Measurements from ENCODE around the gene ZMYM4. TPM values are rescaled to one million over a fixed set of nuclear protein-coding genes. Genes with fewer than 3 reads are reported as not detected.
"Not testable (repeated sequence)": the region's sequence is repeated elsewhere in the genome, so short reads cannot be mapped to it uniquely, and the experiment has no call there.

ZMYM4 gene
- polyA plus RNA-seq, 1 donor from 2014 or later, result 28.0 TPM

DNA sequence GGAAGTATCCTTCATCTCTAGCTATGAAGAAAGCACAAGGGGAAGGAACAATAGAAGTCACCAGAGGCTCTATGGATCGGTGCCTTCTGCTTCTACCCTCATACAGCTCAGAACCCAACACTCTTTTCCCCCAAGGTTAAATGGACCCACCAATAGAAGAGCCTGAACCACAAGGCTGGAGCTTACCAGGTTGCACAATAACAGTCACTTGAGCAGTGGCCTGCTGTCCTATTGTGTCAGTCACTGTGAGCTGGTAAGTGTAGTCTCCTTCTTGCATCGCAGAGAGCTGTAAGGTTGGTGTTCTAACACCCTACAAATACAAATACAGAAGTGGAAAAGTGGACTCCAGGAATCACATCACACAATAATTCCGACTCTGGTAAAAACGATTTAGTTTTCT is 185.7 kb downstream of the ZMYM4 start:
- no peaks in the 10 kb centered on the region for H3K27me3 Mint-ChIP-seq
- H3K36me3 Mint-ChIP-seq, result peaks cover 8% of the 10 kb centered on the region
- H3K4me3 Mint-ChIP-seq, result no peak overlapping the region
- peaks cover 0 to 2% (median 2%) of the 10 kb centered on the region in 3 donors for H3K4me1 Mint-ChIP-seq
- no peaks in the 10 kb centered on the region for H3K9me3 Mint-ChIP-seq
- H3K27ac Mint-ChIP-seq, result no peak overlapping the region

DNA sequence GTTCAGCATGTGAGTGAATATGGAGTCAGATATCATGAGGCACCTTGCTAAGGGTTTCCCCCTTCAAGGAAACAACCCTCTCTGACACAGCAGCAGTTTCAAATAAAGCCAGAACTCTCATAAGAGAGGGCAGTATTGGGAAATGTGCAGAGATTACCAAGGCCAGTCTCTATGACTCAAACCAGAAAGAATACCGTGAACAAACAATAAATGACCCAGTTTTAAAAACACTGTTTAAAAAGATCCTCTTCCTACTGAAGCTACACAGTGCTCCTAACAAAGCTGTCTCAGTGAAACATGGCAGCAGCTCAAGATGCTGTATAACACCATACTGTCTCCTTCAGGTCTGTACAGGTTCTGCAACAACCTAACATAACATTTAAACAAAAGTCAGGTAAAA is 186.1 kb downstream of the ZMYM4 start:
- H3K36me3 Mint-ChIP-seq, result peaks cover 8% of the 10 kb centered on the region
- H3K9me3 Mint-ChIP-seq, result no peaks in the 10 kb centered on the region
- peaks cover 0 to 2% (median 2%) of the 10 kb centered on the region in 3 donors for H3K4me1 Mint-ChIP-seq
- H3K27me3 Mint-ChIP-seq, result no peaks in the 10 kb centered on the region
- H3K4me3 Mint-ChIP-seq, result no peak overlapping the region
- H3K27ac Mint-ChIP-seq, result no peak overlapping the region

DNA sequence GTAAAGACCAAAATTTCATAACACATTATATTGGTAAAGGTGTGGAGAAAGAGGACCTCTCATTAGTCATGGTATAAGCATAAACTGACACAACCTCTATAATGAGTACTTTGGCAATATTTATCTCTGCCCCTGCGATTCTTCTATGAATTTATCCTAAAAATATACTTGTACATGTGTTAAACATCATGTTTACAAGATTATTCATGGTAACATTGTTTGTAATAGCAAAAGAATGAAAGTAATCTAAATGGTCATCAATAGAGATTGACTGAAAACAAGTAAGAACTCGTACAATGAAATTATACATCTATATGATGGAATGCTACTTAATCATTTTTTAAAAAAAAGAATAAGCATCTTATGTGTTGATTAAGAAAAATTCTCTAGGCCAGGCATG is 192.3 kb downstream of the ZMYM4 start:
- Mint-ChIP-seq H3K9me3 (peaks cover 4 to 7% (median 4%) of the 10 kb centered on the region in 3 donors), H3K4me1 (peaks cover 0 to 2% (median 2%) of the 10 kb centered on the region in 3 donors), H3K27me3 (no peaks in the 10 kb centered on the region), H3K27ac (no peak overlapping the region), H3K36me3 (peaks cover 26% of the 10 kb centered on the region), H3K4me3 (no peak overlapping the region)

DNA sequence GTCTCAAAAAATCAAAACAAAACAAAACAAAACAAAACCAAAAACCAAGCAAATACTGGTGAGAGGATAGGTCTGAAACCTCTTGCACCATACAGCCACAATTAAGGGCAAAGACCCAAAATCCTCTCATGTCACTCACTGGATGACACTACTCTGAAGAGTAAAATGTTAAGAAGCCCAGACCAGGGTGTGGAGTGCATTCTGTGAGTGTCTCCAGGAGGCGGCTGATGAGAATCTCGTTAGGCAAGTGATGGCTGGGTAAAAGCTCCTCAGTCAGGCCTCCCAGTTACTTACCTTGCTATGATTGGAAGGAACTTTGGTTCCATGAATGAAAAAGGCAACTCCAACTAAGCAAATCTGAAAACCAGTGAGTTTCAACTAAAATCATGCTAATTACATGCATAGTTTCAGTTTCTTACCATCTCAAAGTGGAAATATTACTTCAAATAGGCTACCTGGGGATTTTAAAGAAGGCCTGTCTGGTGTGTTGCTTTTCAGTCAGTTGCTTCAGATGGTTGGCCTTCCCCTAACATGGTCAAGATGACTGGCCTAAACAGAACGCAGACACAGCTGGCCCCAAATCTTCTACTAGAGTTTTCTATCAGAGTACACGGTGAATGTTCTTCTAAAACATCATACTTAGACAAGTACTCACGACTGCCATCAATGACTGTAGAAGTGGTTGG is 193.6 kb downstream of the ZMYM4 start:
- H3K4me3 Mint-ChIP-seq, result no peak overlapping the region
- H3K9me3 Mint-ChIP-seq, result peaks cover 4 to 10% (median 4%) of the 10 kb centered on the region in 3 donors
- peak overlapping the region in 1 of 3 donors; percentile 90 for H3K27ac Mint-ChIP-seq
- H3K4me1 Mint-ChIP-seq, result peaks cover 0 to 2% (median 2%) of the 10 kb centered on the region in 3 donors
- H3K27me3 Mint-ChIP-seq, result no peaks in the 10 kb centered on the region
- peaks cover 28% of the 10 kb centered on the region for H3K36me3 Mint-ChIP-seq

DNA sequence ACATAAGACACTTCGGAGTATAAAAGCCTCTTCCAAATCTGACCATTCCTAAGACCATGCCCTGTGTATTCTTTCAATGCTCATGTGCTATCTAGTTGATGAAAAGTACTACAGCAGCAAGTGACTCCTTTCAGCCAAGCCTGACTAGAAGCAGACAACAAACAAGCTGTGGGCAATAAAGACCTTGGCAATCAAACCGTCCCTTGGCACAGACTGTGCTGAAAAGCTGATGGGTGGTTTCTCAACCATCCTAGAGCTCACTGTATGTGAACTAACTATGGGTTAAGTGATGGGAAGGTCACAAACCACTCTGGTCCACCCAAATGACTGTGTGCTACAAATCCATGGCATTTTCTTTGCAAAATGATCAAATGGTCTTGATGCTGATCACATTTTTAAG is 194.7 kb downstream of the ZMYM4 start:
- Mint-ChIP-seq H3K4me3 (no peak overlapping the region), H3K4me1 (peaks cover 0 to 2% (median 2%) of the 10 kb centered on the region in 3 donors), H3K27ac (peak overlapping the region in 1 of 3 donors; percentile 27), H3K36me3 (peaks cover 36% of the 10 kb centered on the region), H3K27me3 (no peaks in the 10 kb centered on the region), H3K9me3 (peaks cover 4 to 10% (median 4%) of the 10 kb centered on the region in 3 donors)

DNA sequence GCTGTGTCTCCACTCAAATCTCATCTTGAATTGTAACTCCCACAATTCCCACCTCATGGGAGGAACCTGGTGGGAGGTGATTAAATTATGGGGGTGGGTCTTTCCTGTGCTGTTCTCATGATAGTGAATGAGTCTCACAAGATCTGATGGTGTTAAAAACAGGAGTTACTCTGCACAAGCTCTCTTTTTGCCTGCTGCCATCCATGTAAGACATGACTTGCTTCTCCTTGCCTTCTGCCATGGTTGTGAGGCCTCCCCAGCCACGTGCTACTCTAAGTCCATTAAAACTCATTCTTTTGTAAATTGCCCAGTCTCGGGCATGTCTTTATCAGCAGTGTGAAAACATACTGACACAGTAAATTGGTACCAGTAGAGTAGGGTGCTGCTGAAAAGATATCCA is 195.2 kb downstream of the ZMYM4 start:
- not testable (repeated sequence) for H3K4me1 Mint-ChIP-seq, H3K27ac Mint-ChIP-seq, H3K27me3 Mint-ChIP-seq, H3K9me3 Mint-ChIP-seq
- Mint-ChIP-seq H3K36me3 (peaks cover 37% of the 10 kb centered on the region), H3K4me3 (peak overlapping the region in 1 of 4 donors; percentile 34)

DNA sequence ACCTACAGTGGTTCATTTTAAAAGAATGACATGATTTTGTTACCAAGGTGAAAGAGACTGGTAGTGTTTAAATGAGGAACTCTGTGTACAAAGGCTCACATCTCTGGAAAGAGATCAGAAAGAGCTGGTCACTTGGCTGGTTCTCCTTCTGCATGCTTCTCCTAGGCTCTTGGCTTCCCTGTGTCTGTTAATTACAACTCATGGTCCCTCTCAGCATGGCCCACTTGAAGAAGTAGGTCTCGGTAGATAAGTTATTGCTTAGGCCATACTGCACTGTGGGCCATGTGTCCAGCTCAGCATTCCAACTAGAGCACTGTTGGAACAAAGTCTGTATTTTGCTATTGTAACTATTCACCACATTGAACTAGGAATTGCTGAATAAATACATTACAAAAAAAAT is 197.6 kb downstream of the ZMYM4 start:
- no peaks in the 10 kb centered on the region for H3K27me3 Mint-ChIP-seq
- H3K27ac Mint-ChIP-seq, result no peak overlapping the region
- H3K36me3 Mint-ChIP-seq, result peaks cover 37% of the 10 kb centered on the region
- peaks cover 4 to 10% (median 4%) of the 10 kb centered on the region in 3 donors for H3K9me3 Mint-ChIP-seq
- no peak overlapping the region for H3K4me3 Mint-ChIP-seq
- H3K4me1 Mint-ChIP-seq, result peaks cover 0 to 2% (median 0%) of the 10 kb centered on the region in 3 donors

DNA sequence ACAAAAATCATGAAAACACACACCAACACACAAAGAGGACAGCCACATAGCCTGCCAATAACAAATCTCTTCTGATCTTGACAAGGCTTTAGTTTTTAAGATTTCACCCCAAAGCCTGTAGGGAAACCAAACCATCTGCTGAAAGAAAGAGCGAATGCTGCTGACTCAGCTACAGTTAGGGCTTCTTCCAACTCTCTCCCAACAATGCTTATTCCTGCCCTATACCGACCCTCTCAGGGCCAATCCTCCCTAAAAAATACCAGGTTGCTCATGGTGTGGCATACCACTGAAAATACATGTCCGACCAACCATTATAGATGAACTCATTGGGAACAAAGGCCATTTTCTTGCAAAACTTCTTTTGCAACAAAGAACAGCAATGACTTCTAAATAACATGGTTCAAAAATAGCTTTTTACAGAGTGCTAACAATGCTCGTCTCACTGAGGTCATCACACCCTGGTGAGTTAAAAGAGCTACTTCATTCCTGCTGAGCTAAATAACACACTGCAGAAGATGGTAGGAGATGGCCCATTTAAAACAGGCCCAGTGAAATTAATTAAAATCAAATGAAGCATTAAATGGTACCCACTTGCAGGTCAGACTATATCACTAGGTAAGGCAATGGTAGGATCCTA is 202.6 kb downstream of the ZMYM4 start:
- no peak overlapping the region for H3K27ac Mint-ChIP-seq
- H3K36me3 Mint-ChIP-seq, result peaks cover 19% of the 10 kb centered on the region
- H3K27me3 Mint-ChIP-seq, result no peaks in the 10 kb centered on the region
- H3K4me1 Mint-ChIP-seq, result no peaks in the 10 kb centered on the region
- H3K9me3 Mint-ChIP-seq, result peaks cover 0 to under 1% (median 0%) of the 10 kb centered on the region in 3 donors
- H3K4me3 Mint-ChIP-seq, result no peak overlapping the region

Other genes starting within 250 kb of the ZMYM4 start
- 11.3 TPM for gene ZMYM6, start 236.8 kb upstream of the ZMYM4 start, polyA plus RNA-seq
- 17.2 TPM for gene ZMYM1, start 189.3 kb upstream of the ZMYM4 start, polyA plus RNA-seq
- gene SFPQ, start 75.6 kb upstream of the ZMYM4 start, polyA plus RNA-seq, result 165 TPM

Data from IgD-negative memory B cell (primary cell).